H1 (cell line): ENCODE results near the gene SBF2. TPM values are rescaled to one million over a fixed set of nuclear protein-coding genes. Genes with fewer than 3 reads are reported as not detected.

Source experiments
- CTCF ChIA-PET: fragments of 300-600 bp; sonication (Branson Sonifier 250); formaldehyde crosslinking; loops from one replicate; lab custom pipeline; 2021; ENCODE audit not compliant: partially characterized antibody; lab: Charles Lee
- POLR2A ChIA-PET: fragments of 300-600 bp; sonication (Branson Sonifier 250); formaldehyde crosslinking; loops from one replicate; lab custom pipeline; 2021; ENCODE audit warnings: inconsistent platforms; ENCODE audit not compliant: partially characterized antibody; lab: Charles Lee
- DNase-seq, 2 experiments: peaks; one replicate each; pipeline versions ENCODE4 v3.0.0 to v3.0.0-alpha.2; 2010 to 2022; ENCODE audit warnings: low spot score in 2 of 2, low read depth in 1 of 2, mixed read lengths in 1 of 2
- FAIRE-seq: peaks from 2 replicates; lab custom pipeline; 2011; peaks lifted over from hg19 to GRCh38; lab: Jason Lieb, UNC
- H2AFZ ChIP-seq: 2 replicates; pipeline ENCODE4 v1.8.1; 2012; ENCODE audit warnings: low read length, inconsistent platforms
- H2AK5ac ChIP-seq: 2 replicates; pipeline ENCODE4 v1.6.1; 2013; ENCODE audit warnings: low read depth, low read length
- H2BK120ac ChIP-seq: replicated peaks from 2 replicates; pipeline ENCODE3; 2013; ENCODE audit warnings: low read depth, low read length, inconsistent platforms
- H2BK12ac ChIP-seq: 2 replicates; pipeline ENCODE4 v1.6.1; 2013; ENCODE audit warnings: low read depth, low read length
- H2BK15ac ChIP-seq: 2 replicates; pipeline ENCODE4 v1.6.1; 2013; ENCODE audit warnings: low read length
- H2BK20ac ChIP-seq: 2 replicates; pipeline ENCODE4 v1.6.1; 2013; ENCODE audit warnings: low read length
- H2BK5ac ChIP-seq: 2 replicates; pipeline ENCODE4 v1.6.1; 2013; ENCODE audit warnings: low read depth, low read length
- H3K14ac ChIP-seq: 2 replicates; pipeline ENCODE4 v1.6.1; 2013; ENCODE audit warnings: inconsistent platforms; ENCODE audit not compliant: insufficient read length
- H3K18ac ChIP-seq: 2 replicates; pipeline ENCODE4 v1.6.1; 2013; ENCODE audit warnings: low read length; ENCODE audit errors: extremely low read depth
- H3K23ac ChIP-seq: 2 replicates; pipeline ENCODE4 v1.6.1; 2013; ENCODE audit warnings: inconsistent platforms; ENCODE audit not compliant: insufficient read length
- H3K23me2 ChIP-seq: 2 replicates; pipeline ENCODE4 v1.6.1; 2013; ENCODE audit warnings: low read depth, low read length
- H3K27ac ChIP-seq: 2 replicates; pipeline ENCODE4 v1.6.1; 2011; ENCODE audit warnings: low read depth, low read length, inconsistent platforms
- H3K27me3 ChIP-seq, 4 experiments: replicated peaks in 1 of 4; 1 replicate in 1 of 4; 2 replicates in 3 of 4; pipeline versions ENCODE4 v1.6.1 to v1.8.1; 2011 to 2013; ENCODE audit warnings: low read length in 3 of 4, mild to moderate bottlenecking in 3 of 4, inconsistent platforms in 2 of 4, mixed read lengths in 2 of 4, moderate library complexity in 1 of 4; ENCODE audit not compliant: control insufficient read depth in 3 of 4, insufficient read depth in 3 of 4; ENCODE audit errors: extremely low read depth in 1 of 4
- H3K36me3 ChIP-seq, 4 experiments: 2 replicates each; pipeline versions ENCODE4 v1.6.1 to v1.8.1; 2011 to 2013; ENCODE audit warnings: mild to moderate bottlenecking in 4 of 4, low read length in 3 of 4, moderate library complexity in 2 of 4, control low read depth in 1 of 4, inconsistent platforms in 1 of 4; ENCODE audit not compliant: insufficient read depth in 4 of 4, control insufficient read depth in 2 of 4
- H3K4ac ChIP-seq: replicated peaks from 2 replicates; pipeline ENCODE3; 2013; ENCODE audit warnings: low read length, low read depth, mixed read lengths, inconsistent platforms; ENCODE audit not compliant: insufficient read length
- H3K4me1 ChIP-seq, 4 experiments: replicated peaks in 1 of 4; 1 replicate in 1 of 4; 2 replicates in 3 of 4; pipeline versions ENCODE4 v1.6.1 to v1.8.1; 2011 to 2013; ENCODE audit warnings: low read length in 3 of 4, inconsistent platforms in 2 of 4, mixed read lengths in 1 of 4; ENCODE audit not compliant: insufficient read depth in 4 of 4, control insufficient read depth in 3 of 4
- H3K4me2 ChIP-seq, 2 experiments: 2 replicates each; pipeline versions ENCODE4 v1.6.1 to v1.8.1; 2011 to 2013; ENCODE audit warnings: low read depth in 2 of 2, low read length in 2 of 2, control low read depth in 1 of 2, inconsistent platforms in 1 of 2, mild to moderate bottlenecking in 1 of 2; ENCODE audit not compliant: insufficient read depth in 1 of 2
- H3K4me3 ChIP-seq, 4 experiments: fragments of 200-600, 300-600 bp in 1 of 4; sonication (generic), shearing (Covaris generic), sonication (Bioruptor Twin) in 1 of 4; 2 replicates each; pipeline versions ENCODE4 v1.5.1 to v1.8.1; 2011 to 2016; ENCODE audit warnings: low read length in 4 of 4, low read depth in 3 of 4, control low read depth in 2 of 4, inconsistent platforms in 2 of 4, mild to moderate bottlenecking in 2 of 4, mixed read lengths in 1 of 4, moderate library complexity in 1 of 4; ENCODE audit not compliant: insufficient read depth in 2 of 4; ENCODE audit errors: extremely low read depth in 1 of 4
- H3K56ac ChIP-seq: replicated peaks from 2 replicates; pipeline ENCODE3; 2013; ENCODE audit warnings: low read depth, mild to moderate bottlenecking, mixed read lengths, low read length, inconsistent platforms; ENCODE audit not compliant: insufficient read length
- H3K79me1 ChIP-seq: 2 replicates; pipeline ENCODE4 v1.6.1; 2013; ENCODE audit warnings: low read depth, low read length, control low read depth
- H3K79me2 ChIP-seq, 2 experiments: 2 replicates each; pipeline versions ENCODE4 v1.6.1 to v1.8.1; 2012 to 2013; ENCODE audit warnings: low read length in 2 of 2, mild to moderate bottlenecking in 2 of 2, inconsistent platforms in 1 of 2; ENCODE audit not compliant: insufficient read depth in 2 of 2, control insufficient read depth in 1 of 2
- H3K9ac ChIP-seq, 4 experiments: replicated peaks in 1 of 4; 1 replicate in 1 of 4; 2 replicates in 3 of 4; pipeline versions ENCODE4 v1.6.1 to v1.8.1; 2011 to 2013; ENCODE audit warnings: low read depth in 3 of 4, low read length in 3 of 4, control low read depth in 2 of 4, mild to moderate bottlenecking in 2 of 4, moderate library complexity in 2 of 4, inconsistent platforms in 1 of 4; ENCODE audit errors: extremely low read depth in 1 of 4
- H3K9me3 ChIP-seq, 2 experiments: 2 replicates each; pipeline versions ENCODE4 v1.6.1 to v1.8.1; 2012 to 2013; ENCODE audit warnings: mild to moderate bottlenecking in 2 of 2, moderate library complexity in 2 of 2, control low read depth in 1 of 2, inconsistent platforms in 1 of 2, low read depth in 1 of 2, low read length in 1 of 2, mixed read lengths in 1 of 2; ENCODE audit not compliant: insufficient read depth in 2 of 2
- H4K20me1 ChIP-seq, 2 experiments: replicated peaks in 1 of 2; 2 replicates each; pipeline versions ENCODE3 to v1.8.1; 2011 to 2013; ENCODE audit warnings: inconsistent platforms in 2 of 2, low read length in 2 of 2, mild to moderate bottlenecking in 1 of 2; ENCODE audit not compliant: insufficient read depth in 2 of 2, control insufficient read depth in 1 of 2
- H4K5ac ChIP-seq: 2 replicates; pipeline ENCODE4 v1.6.1; 2013; ENCODE audit warnings: low read length, low read depth, mixed read lengths, inconsistent platforms; ENCODE audit not compliant: insufficient read length
- H4K8ac ChIP-seq: 2 replicates; pipeline ENCODE4 v1.8.0; 2013; ENCODE audit warnings: mild to moderate bottlenecking, moderate library complexity, low read length, inconsistent platforms; ENCODE audit not compliant: insufficient read depth; ENCODE audit errors: extremely low read depth
- H4K91ac ChIP-seq: replicated peaks from 2 replicates; pipeline ENCODE3; 2013; ENCODE audit warnings: low read length, mixed read lengths, inconsistent platforms; ENCODE audit not compliant: insufficient read length
- HDAC2 ChIP-seq, 2 experiments: fragments of 300-600 bp in 1 of 2; sonication (generic) in 1 of 2; IDR thresholded peaks; 2 replicates each; pipeline ENCODE4 v1.6.1; 2011 to 2012; ENCODE audit warnings: low read depth in 2 of 2, low read length in 2 of 2, mild to moderate bottlenecking in 2 of 2, moderate library complexity in 2 of 2, borderline replicate concordance in 1 of 2, inconsistent platforms in 1 of 2
- MAFK ChIP-seq: IDR thresholded peaks from 2 replicates; pipeline ENCODE4 v1.6.1; 2012; ENCODE audit warnings: low read depth, mild to moderate bottlenecking, improper control_type of control experiment, low read length
- POLR2A ChIP-seq, 2 experiments: IDR thresholded peaks; 1 replicate in 1 of 2; 2 replicates in 1 of 2; pipeline ENCODE4 v1.6.1; 2011; ENCODE audit warnings: low read depth in 2 of 2, low read length in 2 of 2, mild to moderate bottlenecking in 2 of 2; ENCODE audit errors: control extremely low read depth in 1 of 2
- WGBS, 2 experiments: shearing (Covaris generic) in 1 of 2; methylation state at CpG; one replicate each; pipeline versions ENCODE4 v1.1.6 to v1.1.7; 2013 to 2015; ENCODE audit warnings: low lambda C conversion rate in 2 of 2, mixed read lengths in 2 of 2, inconsistent platforms in 1 of 2, low coverage in 1 of 2, missing lambda C conversion rate in 1 of 2; ENCODE audit not compliant: insufficient replicate concordance in 2 of 2, insufficient coverage in 1 of 2, insufficient read length in 1 of 2; ENCODE audit errors: extremely low coverage in 1 of 2, missing lambda C conversion rate in 1 of 2; 5-methylcytosine and 5-hydroxymethylcytosine counted together
- polyA plus RNA-seq, 7 experiments: library from polyadenylated mRNA; depleted of rRNA in 3 of 7; stranded (reverse) in 5 of 7; unstranded in 2 of 7; fragments of >200 nt in 5 of 7; fragments of 200-250 nt in 2 of 7; gene quantifications; 1 replicate in 5 of 7; 2 replicates in 1 of 7; 4 replicates in 1 of 7; pipeline versions ENCODE4 v1.2.1 to v1.2.3, GENCODE V29; 2011 to 2013; ENCODE audit warnings: missing spikeins in 2 of 7, mixed read lengths in 2 of 7
- total RNA-seq: library from RNA; stranded (reverse); fragmentation: NEBNext Ultra II Directional; extraction: Animal tissue kit (Norgen Biotek cat#: 25700); gene quantifications from 2 replicates; pipeline ENCODE4 v1.2.1, GENCODE V29; 2021

Gene SBF2
- total and polyA plus RNA-seq, 2 of the 8 experiments (the other 6 are each of a cell fraction or from before 2014, with no cell fraction given) = 36.7 to 50.5 TPM

DNA sequence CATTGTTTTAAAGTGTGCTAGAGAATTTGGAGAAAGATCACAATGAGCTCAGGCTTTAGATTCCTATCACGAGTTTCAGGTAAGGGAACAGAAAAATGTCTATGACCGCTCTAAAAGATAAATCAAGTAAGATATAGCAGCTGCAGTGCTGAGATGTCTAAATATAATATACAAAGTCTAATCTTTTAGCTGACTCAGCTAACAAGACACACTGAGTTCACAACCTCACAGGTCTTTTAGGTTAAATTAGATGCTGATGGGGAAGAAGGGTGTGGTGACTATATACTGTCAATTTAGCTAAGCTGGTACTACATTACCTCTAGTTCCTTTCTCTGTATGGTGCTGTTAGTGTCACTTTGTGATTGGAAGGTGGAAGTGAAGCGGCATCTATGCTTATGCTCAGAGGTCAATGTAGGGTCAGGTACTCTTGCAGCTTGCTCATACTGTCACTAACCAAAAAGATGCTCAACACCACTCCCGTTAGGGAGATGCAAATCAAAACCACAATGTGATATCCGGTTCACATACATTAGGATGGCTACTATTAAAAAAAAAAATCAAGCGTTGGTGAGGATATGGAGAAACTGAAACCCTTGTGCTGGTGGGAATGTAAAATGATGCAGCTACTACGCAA is 346.7 kb downstream of the SBF2 start:
- Histone ChIP-seq H3K27ac (no peak overlapping the region), H4K5ac (no peak overlapping the region), H3K36me3 (peaks cover 0 to 4% (median 0%) of the 10 kb centered on the region in 4 experiments; a peak in 2 of 8 replicates), H3K9ac (no peak overlapping the region), H3K27me3 (no peaks in the 10 kb centered on the region), H3K23me2 (no peaks in the 10 kb centered on the region; the same call in 1 of the 2 replicates), H3K79me1 (no peaks in the 10 kb centered on the region), H2BK20ac (no peak overlapping the region), H2BK120ac (no peak overlapping the region), H4K20me1 (no peaks in the 10 kb centered on the region), H2BK12ac (no peak overlapping the region), H2AK5ac (no peak overlapping the region), H3K4me2 (no peak overlapping the region), H3K14ac (no peak overlapping the region), H3K18ac (no peak overlapping the region), H3K56ac (no peak overlapping the region), H3K23ac (no peak overlapping the region), H3K79me2 (no peaks in the 10 kb centered on the region), H3K4ac (no peak overlapping the region), H3K4me1 (no peaks in the 10 kb centered on the region), H2AFZ (no peak overlapping the region), H3K9me3 (no peaks in the 10 kb centered on the region), H4K8ac (no peak overlapping the region), H2BK15ac (no peak overlapping the region), H2BK5ac (no peak overlapping the region), H3K4me3 (no peak overlapping the region), H4K91ac (no peak overlapping the region)
- CTCF ChIA-PET = interaction anchor here (0.5 to 1.4 kb wide), 5 partner anchors 10 to 305 kb away, joined by 3 to 4 read pairs (median 3); no protein-coding TSS in a partner anchor
- peak; percentile 65; the same call in 1 of the 2 replicates for TF ChIP-seq MAFK
- TF ChIP-seq HDAC2 (IDR thresholded peaks at IDR 0.05; ENCODE audit: borderline replicate concordance in 1 of 2, low read depth in 2 of 2, low read length in 2 of 2) = no peak
- TF ChIP-seq POLR2A (IDR thresholded peaks at IDR 0.05; ENCODE audit: control extremely low read depth in 1 of 2, low read depth in 2 of 2, low read length in 2 of 2) = no peak
- DNase-seq = no peak
- POLR2A ChIA-PET = interaction anchor here (0.6 to 0.8 kb wide), 2 partner anchors 25 to 124 kb away, joined by 3 read pairs; no protein-coding TSS in a partner anchor
- WGBS, 2 experiments = 95% methylated on average over 7 of the region's 7 CpGs; no CpG with 5 or more reads in 1 of the 2 experiments
- FAIRE-seq = no peak
